HEK293 (cell line): Measurements from ENCODE around the gene PTPRG.

ENCODE experiments used
- CTCF ChIA-PET: fragments of 350-600 bp; formaldehyde crosslinking; extraction: SDS; loops from one replicate; lab custom pipeline; 2021; ENCODE audit warnings: antibody characterized with exemption; lab: Yijun Ruan, JAX
- POLR2A ChIA-PET: fragments of 300-600 bp; formaldehyde crosslinking; extraction: SDS; loops from one replicate; lab custom pipeline; 2020; ENCODE audit warnings: antibody characterized with exemption, inconsistent platforms; lab: Yijun Ruan, JAX
- H3K27ac ChIP-seq: fragments of 200-500 bp; sonication (Bioruptor generic); 2 replicates; pipeline ENCODE4 v1.5.1; 2014; ENCODE audit warnings: low read depth, low read length, control low read depth, inconsistent platforms; ENCODE audit errors: extremely low read depth
- H3K36me3 ChIP-seq, 2 experiments: fragments of 200-500 bp in 1 of 2; sonication (Bioruptor generic) in 1 of 2; 1 replicate in 1 of 2; 2 replicates in 1 of 2; pipeline ENCODE4 v1.5.1; 2014 to 2017; ENCODE audit warnings: inconsistent platforms in 2 of 2, low read length in 2 of 2; ENCODE audit not compliant: control insufficient read depth in 2 of 2, insufficient read depth in 1 of 2
- H3K4me1 ChIP-seq: fragments of 200-500 bp; sonication (Bioruptor generic); 2 replicates; pipeline ENCODE4 v1.5.1; 2014; ENCODE audit warnings: mild to moderate bottlenecking, low read length, inconsistent platforms; ENCODE audit not compliant: control insufficient read depth, insufficient read depth
- H3K4me3 ChIP-seq: 2 replicates; pipeline ENCODE4 v1.5.1; 2011; ENCODE audit warnings: low read depth, mild to moderate bottlenecking, control low read depth, low read length, moderate library complexity
- H3K9me3 ChIP-seq: fragments of 200-500 bp; sonication (Bioruptor generic); 2 replicates; pipeline ENCODE4 v1.5.1; 2014; ENCODE audit warnings: low read depth, low read length, inconsistent platforms; ENCODE audit not compliant: control insufficient read depth, insufficient read depth
- FEZF1 ChIP-seq: fragments of 450-650 bp; formaldehyde crosslinking; IDR thresholded peaks from 2 replicates; pipeline ENCODE4 v1.5.1; 2016; ENCODE audit warnings: missing biosample characterization, missing genetic modification characterization
- HOXC10 ChIP-seq: sonication (generic); formaldehyde crosslinking; IDR thresholded peaks from 2 replicates; pipeline ENCODE4 v1.8.1; 2023; ENCODE audit warnings: mild to moderate bottlenecking, missing genetic modification reagents
- SP2 ChIP-seq: fragments of 450-650 bp; formaldehyde crosslinking; IDR thresholded peaks from 2 replicates; pipeline ENCODE4 v1.5.1; 2016; ENCODE audit warnings: missing biosample characterization, missing genetic modification characterization
- ZBTB20 ChIP-seq: fragments of 450-650 bp; formaldehyde crosslinking; IDR thresholded peaks from 2 replicates; pipeline ENCODE4 v1.5.1; 2016; ENCODE audit warnings: missing biosample characterization, missing genetic modification characterization
- ZBTB7A ChIP-seq: fragments of 450-650 bp; formaldehyde crosslinking; IDR thresholded peaks from 2 replicates; pipeline ENCODE4 v1.5.1; 2016; ENCODE audit warnings: low read depth, missing biosample characterization, missing genetic modification characterization
- ZIC2 ChIP-seq: fragments of 450-650 bp; formaldehyde crosslinking; IDR thresholded peaks from 2 replicates; pipeline ENCODE4 v1.5.1; 2016; ENCODE audit warnings: missing biosample characterization, missing genetic modification characterization
- ZNF114 ChIP-seq: fragments of 450-650 bp; formaldehyde crosslinking; IDR thresholded peaks from 2 replicates; pipeline ENCODE4 v1.5.0; 2017; ENCODE audit warnings: missing biosample characterization, missing genetic modification characterization
- ZNF174 ChIP-seq: fragments of 450-650 bp; formaldehyde crosslinking; IDR thresholded peaks from 2 replicates; pipeline ENCODE4 v1.5.0; 2017; ENCODE audit warnings: missing biosample characterization, mild to moderate bottlenecking, missing genetic modification characterization
- ZNF211 ChIP-seq: fragments of 450-650 bp; formaldehyde crosslinking; IDR thresholded peaks from 2 replicates; pipeline ENCODE4 v1.5.1; 2016; ENCODE audit warnings: low read depth, missing biosample characterization, missing genetic modification characterization
- ZNF248 ChIP-seq: fragments of 450-650 bp; formaldehyde crosslinking; IDR thresholded peaks from 2 replicates; pipeline ENCODE4 v1.5.1; 2017; ENCODE audit warnings: missing biosample characterization, missing genetic modification characterization
- ZNF292 ChIP-seq: fragments of 450-650 bp; formaldehyde crosslinking; IDR thresholded peaks from 2 replicates; pipeline ENCODE4 v1.5.1; 2016; ENCODE audit warnings: low read depth, missing biosample characterization, missing genetic modification characterization, borderline replicate concordance
- ZNF394 ChIP-seq: fragments of 450-650 bp; formaldehyde crosslinking; IDR thresholded peaks from 2 replicates; pipeline ENCODE4 v1.5.1; 2016; ENCODE audit warnings: missing biosample characterization, missing genetic modification characterization, mild to moderate bottlenecking, moderate library complexity, borderline replicate concordance
- ZNF416 ChIP-seq: fragments of 450-650 bp; formaldehyde crosslinking; IDR thresholded peaks from 2 replicates; pipeline ENCODE4 v1.5.1; 2016; ENCODE audit warnings: missing biosample characterization, missing genetic modification characterization
- ZNF423 ChIP-seq: fragments of 450-650 bp; formaldehyde crosslinking; IDR thresholded peaks from 2 replicates; pipeline ENCODE4 v1.5.1; 2016; ENCODE audit warnings: missing biosample characterization, missing genetic modification characterization
- ZNF433 ChIP-seq: fragments of 450-650 bp; formaldehyde crosslinking; IDR thresholded peaks from 2 replicates; pipeline ENCODE4 v1.5.1; 2016; ENCODE audit warnings: missing biosample characterization, missing genetic modification characterization, low read depth
- ZNF48 ChIP-seq: fragments of 450-650 bp; formaldehyde crosslinking; IDR thresholded peaks from 2 replicates; pipeline ENCODE4 v1.5.1; 2016; ENCODE audit warnings: missing biosample characterization, missing genetic modification characterization
- ZNF623 ChIP-seq: fragments of 450-650 bp; formaldehyde crosslinking; IDR thresholded peaks from 2 replicates; pipeline ENCODE4 v1.5.1; 2016; ENCODE audit warnings: missing biosample characterization, missing genetic modification characterization
- ZNF626 ChIP-seq: fragments of 450-650 bp; sonication (Bioruptor Pico); formaldehyde crosslinking; IDR thresholded peaks from 2 replicates; pipeline ENCODE4 v1.5.1; 2018; ENCODE audit warnings: missing biosample characterization, missing genetic modification characterization, inconsistent platforms
- ZNF629 ChIP-seq: fragments of 450-650 bp; formaldehyde crosslinking; IDR thresholded peaks from 2 replicates; pipeline ENCODE4 v1.5.1; 2017; ENCODE audit warnings: missing biosample characterization, missing genetic modification characterization
- ZNF664 ChIP-seq: fragments of 450-650 bp; formaldehyde crosslinking; IDR thresholded peaks from 2 replicates; pipeline ENCODE4 v1.5.1; 2016; ENCODE audit warnings: missing biosample characterization, missing genetic modification characterization
- ZNF701 ChIP-seq: fragments of 450-650 bp; formaldehyde crosslinking; IDR thresholded peaks from 2 replicates; pipeline ENCODE4 v1.5.1; 2016; ENCODE audit warnings: missing biosample characterization, missing genetic modification characterization
- ZNF776 ChIP-seq: fragments of 450-650 bp; formaldehyde crosslinking; IDR thresholded peaks from 2 replicates; pipeline ENCODE4 v1.5.0; 2017; ENCODE audit warnings: missing biosample characterization, missing genetic modification characterization, borderline replicate concordance
- TF ChIP-seq, protein P1 (sequence below): fragments of 450-650 bp; formaldehyde crosslinking; IDR thresholded peaks from 2 replicates; pipeline ENCODE4 v1.5.1; 2016; ENCODE audit warnings: missing biosample characterization, missing genetic modification characterization
- TF ChIP-seq, protein P2 (sequence below): fragments of 450-650 bp; formaldehyde crosslinking; IDR thresholded peaks from 2 replicates; pipeline ENCODE4; 2016; ENCODE audit warnings: missing biosample characterization, missing genetic modification characterization
- TF ChIP-seq, protein P3 (sequence below): fragments of 450-650 bp; formaldehyde crosslinking; optimal IDR thresholded peaks from 2 replicates; pipeline ENCODE3; 2016; ENCODE audit warnings: missing biosample characterization, mild to moderate bottlenecking, missing genetic modification characterization
- TF ChIP-seq, protein P4 (sequence below): fragments of 450-650 bp; formaldehyde crosslinking; IDR thresholded peaks from 2 replicates; pipeline ENCODE4 v1.5.1; 2016; ENCODE audit warnings: missing biosample characterization, missing genetic modification characterization
- TF ChIP-seq, protein P5 (sequence below): fragments of 450-650 bp; formaldehyde crosslinking; IDR thresholded peaks from 2 replicates; pipeline ENCODE4 v1.5.1; 2017; ENCODE audit warnings: missing biosample characterization, missing genetic modification characterization

PTPRG gene

DNA sequence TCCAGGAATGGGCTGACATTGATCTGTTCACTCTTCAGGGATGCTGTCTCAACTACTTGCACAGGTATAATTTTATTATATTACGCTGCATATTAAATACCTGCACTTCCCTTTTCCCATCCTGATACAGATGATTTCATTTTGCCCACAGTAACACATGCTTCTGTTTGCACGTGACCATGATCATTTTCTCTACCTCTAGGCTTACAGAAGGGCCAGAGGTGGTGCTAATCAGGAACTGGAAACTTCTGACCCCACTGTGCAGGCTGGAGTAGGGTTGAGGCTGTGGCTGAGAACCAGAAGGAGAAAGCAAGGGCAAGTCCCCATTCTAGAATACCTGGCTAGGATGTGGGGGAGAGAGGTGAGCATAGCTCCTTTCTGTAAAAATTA lies 304.8 kb downstream of the PTPRG start:
- TF ChIP-seq HOXC10: no peak
- no peak for TF ChIP-seq SP2
- no peak for TF ChIP-seq ZNF292
- TF ChIP-seq FEZF1 (tag by site-specific recombination): no peak
- TF ChIP-seq, protein P1, sequence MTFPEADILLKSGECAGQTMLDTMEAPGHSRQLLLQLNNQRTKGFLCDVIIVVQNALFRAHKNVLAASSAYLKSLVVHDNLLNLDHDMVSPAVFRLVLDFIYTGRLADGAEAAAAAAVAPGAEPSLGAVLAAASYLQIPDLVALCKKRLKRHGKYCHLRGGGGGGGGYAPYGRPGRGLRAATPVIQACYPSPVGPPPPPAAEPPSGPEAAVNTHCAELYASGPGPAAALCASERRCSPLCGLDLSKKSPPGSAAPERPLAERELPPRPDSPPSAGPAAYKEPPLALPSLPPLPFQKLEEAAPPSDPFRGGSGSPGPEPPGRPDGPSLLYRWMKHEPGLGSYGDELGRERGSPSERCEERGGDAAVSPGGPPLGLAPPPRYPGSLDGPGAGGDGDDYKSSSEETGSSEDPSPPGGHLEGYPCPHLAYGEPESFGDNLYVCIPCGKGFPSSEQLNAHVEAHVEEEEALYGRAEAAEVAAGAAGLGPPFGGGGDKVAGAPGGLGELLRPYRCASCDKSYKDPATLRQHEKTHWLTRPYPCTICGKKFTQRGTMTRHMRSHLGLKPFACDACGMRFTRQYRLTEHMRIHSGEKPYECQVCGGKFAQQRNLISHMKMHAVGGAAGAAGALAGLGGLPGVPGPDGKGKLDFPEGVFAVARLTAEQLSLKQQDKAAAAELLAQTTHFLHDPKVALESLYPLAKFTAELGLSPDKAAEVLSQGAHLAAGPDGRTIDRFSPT (tag by site-specific recombination): no peak
- TF ChIP-seq ZNF664 (tag by site-specific recombination): no peak
- TF ChIP-seq ZNF114 (tag by site-specific recombination): no peak
- TF ChIP-seq ZNF623: no peak
- TF ChIP-seq, protein P2, sequence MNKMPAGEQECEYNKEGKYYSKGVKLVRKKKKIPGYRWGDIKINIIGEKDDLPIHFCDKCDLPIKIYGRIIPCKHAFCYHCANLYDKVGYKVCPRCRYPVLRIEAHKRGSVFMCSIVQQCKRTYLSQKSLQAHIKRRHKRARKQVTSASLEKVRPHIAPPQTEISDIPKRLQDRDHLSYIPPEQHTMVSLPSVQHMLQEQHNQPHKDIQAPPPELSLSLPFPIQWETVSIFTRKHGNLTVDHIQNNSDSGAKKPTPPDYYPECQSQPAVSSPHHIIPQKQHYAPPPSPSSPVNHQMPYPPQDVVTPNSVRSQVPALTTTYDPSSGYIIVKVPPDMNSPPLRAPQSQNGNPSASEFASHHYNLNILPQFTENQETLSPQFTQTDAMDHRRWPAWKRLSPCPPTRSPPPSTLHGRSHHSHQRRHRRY (tag by site-specific recombination): no peak
- no peak for TF ChIP-seq ZNF423 (tag by site-specific recombination)
- TF ChIP-seq ZNF629 (tag by site-specific recombination): no peak
- TF ChIP-seq ZBTB20 (tag by site-specific recombination): no peak
- POLR2A ChIA-PET: no interaction called here
- CTCF ChIA-PET: no interaction called here
- H3K27ac ChIP-seq: no peak overlapping the region
- no peaks in the 10 kb centered on the region for H3K4me1 ChIP-seq
- no peaks in the 10 kb centered on the region for H3K9me3 ChIP-seq
- H3K36me3 ChIP-seq: no peaks in the 10 kb centered on the region
- H3K4me3 ChIP-seq: no peak overlapping the region

DNA sequence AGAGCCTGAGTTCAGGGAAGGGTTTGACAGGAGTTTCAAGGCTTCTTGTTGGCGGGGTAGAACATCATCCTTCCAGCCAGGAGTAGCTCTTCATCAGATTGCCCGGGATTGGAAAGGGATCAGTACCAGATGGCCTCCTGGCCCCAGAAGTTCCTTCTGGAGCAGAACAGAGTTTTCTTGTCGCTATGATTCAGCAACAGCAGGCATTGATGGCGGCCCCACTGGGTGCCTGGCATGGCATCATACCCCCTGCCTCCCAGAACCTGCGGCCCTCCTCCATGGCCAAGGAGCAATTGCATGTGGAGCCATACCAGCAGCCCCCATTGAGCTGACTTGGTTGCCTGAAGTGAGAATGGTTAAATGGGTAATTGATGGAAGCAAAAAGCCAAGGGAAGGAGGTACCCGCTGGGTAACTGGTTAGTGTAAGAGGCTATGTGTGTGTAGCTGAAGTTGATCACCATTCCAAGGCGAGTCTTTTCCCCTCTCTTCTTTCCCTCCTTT lies 305.6 kb downstream of the PTPRG start:
- CTCF ChIA-PET: interaction anchor here (0.6 to 1.3 kb wide), 3 partner anchors 9 to 272 kb away, joined by 3 read pairs; no protein-coding TSS in a partner anchor
- TF ChIP-seq ZNF776 (tag by site-specific recombination) (no peak), ZIC2 (tag by site-specific recombination) (peak; percentile 98), ZNF416 (tag by site-specific recombination) (no peak)
- TF ChIP-seq, protein P3, sequence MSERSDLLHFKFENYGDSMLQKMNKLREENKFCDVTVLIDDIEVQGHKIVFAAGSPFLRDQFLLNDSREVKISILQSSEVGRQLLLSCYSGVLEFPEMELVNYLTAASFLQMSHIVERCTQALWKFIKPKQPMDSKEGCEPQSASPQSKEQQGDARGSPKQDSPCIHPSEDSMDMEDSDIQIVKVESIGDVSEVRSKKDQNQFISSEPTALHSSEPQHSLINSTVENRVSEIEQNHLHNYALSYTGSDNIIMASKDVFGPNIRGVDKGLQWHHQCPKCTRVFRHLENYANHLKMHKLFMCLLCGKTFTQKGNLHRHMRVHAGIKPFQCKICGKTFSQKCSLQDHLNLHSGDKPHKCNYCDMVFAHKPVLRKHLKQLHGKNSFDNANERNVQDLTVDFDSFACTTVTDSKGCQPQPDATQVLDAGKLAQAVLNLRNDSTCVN (tag by site-specific recombination): no peak
- TF ChIP-seq, protein P4, sequence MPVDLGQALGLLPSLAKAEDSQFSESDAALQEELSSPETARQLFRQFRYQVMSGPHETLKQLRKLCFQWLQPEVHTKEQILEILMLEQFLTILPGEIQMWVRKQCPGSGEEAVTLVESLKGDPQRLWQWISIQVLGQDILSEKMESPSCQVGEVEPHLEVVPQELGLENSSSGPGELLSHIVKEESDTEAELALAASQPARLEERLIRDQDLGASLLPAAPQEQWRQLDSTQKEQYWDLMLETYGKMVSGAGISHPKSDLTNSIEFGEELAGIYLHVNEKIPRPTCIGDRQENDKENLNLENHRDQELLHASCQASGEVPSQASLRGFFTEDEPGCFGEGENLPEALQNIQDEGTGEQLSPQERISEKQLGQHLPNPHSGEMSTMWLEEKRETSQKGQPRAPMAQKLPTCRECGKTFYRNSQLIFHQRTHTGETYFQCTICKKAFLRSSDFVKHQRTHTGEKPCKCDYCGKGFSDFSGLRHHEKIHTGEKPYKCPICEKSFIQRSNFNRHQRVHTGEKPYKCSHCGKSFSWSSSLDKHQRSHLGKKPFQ (tag by site-specific recombination): no peak
- TF ChIP-seq, all 188 proteins: peak for 1
- Histone ChIP-seq H3K9me3 (no peaks in the 10 kb centered on the region), H3K36me3 (no peaks in the 10 kb centered on the region), H3K27ac (no peak overlapping the region), H3K4me1 (no peaks in the 10 kb centered on the region), H3K4me3 (no peak overlapping the region)
- POLR2A ChIA-PET: no interaction called here

DNA sequence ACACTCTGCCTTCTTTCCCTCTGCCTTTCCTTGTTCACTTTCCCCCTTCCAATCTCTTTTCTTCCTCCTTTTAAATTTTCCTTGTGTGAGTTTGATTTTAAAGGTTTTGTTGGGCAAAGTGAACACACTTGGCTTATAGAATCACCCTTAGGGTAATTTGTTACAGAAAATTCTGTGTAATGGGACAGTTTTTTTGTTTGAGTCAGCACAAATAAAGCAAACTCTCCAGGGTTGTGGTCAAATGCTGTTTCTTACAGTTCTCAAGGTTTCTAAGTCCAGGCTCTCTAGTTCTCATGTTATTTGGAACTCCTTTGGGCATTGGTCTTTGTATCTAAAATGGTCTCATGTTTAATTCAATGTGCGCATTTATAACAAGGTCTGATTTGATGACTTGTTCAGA lies 307.1 kb downstream of the PTPRG start:
- Histone ChIP-seq H3K9me3 (no peaks in the 10 kb centered on the region), H3K4me1 (no peaks in the 10 kb centered on the region), H3K27ac (no peak overlapping the region), H3K4me3 (no peak overlapping the region), H3K36me3 (no peaks in the 10 kb centered on the region)
- ChIA-PET CTCF (no interaction called here), POLR2A (no interaction called here)
- TF ChIP-seq ZNF433 (no peak), ZNF248 (tag by site-specific recombination) (no peak), ZNF701 (tag by site-specific recombination) (no peak), ZNF48 (no peak), ZNF626 (no peak), ZNF174 (tag by site-specific recombination) (no peak), ZNF211 (tag by site-specific recombination) (no peak), ZBTB7A (tag by site-specific recombination) (no peak), ZNF394 (tag by site-specific recombination) (no peak)
- TF ChIP-seq, protein P5, sequence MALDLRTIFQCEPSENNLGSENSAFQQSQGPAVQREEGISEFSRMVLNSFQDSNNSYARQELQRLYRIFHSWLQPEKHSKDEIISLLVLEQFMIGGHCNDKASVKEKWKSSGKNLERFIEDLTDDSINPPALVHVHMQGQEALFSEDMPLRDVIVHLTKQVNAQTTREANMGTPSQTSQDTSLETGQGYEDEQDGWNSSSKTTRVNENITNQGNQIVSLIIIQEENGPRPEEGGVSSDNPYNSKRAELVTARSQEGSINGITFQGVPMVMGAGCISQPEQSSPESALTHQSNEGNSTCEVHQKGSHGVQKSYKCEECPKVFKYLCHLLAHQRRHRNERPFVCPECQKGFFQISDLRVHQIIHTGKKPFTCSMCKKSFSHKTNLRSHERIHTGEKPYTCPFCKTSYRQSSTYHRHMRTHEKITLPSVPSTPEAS (tag by site-specific recombination): no peak
